GM12878 (cell line): ENCODE results near the gene S100A7. TPM values are rescaled to one million over a fixed set of nuclear protein-coding genes. Genes with fewer than 3 reads are reported as not detected.

ENCODE experiments used
- ATAC-seq: fragments of 200-7000 bp; cut with Tn5 transposase; 3 replicates; pipeline ENCODE4 v1.9.1; 2020; ENCODE audit warnings: mild to moderate bottlenecking, moderate library complexity
- BruUV-seq: library from RNA; stranded (reverse); fragments of 400-500 nt; replicated peaks from 2 replicates; lab custom pipeline; 2021; lab: Mats Ljungman, UMichigan
- CTCF ChIA-PET: fragments of 300-600 bp; sonication (Branson Sonifier 250); formaldehyde crosslinking; extraction: SDS; loops from one replicate; lab custom pipeline; 2021; ENCODE audit warnings: inconsistent platforms; lab: Yijun Ruan, JAX
- POLR2A ChIA-PET: fragments of 350-600 bp; formaldehyde crosslinking; extraction: SDS; loops from one replicate; lab custom pipeline; 2021; ENCODE audit warnings: inconsistent platforms; lab: Charles Lee
- RAD21 ChIA-PET: fragments of 300-600 bp; sonication (Branson Sonifier 250); formaldehyde crosslinking; loops from one replicate; lab custom pipeline; 2023; ENCODE audit warnings: antibody characterized with exemption; ENCODE audit not compliant: unreplicated experiment; lab: Charles Lee
- SMC1A ChIA-PET: fragments of 300-600 bp; sonication (Branson Sonifier 250); formaldehyde crosslinking; loops from one replicate; lab custom pipeline; 2023; ENCODE audit not compliant: unreplicated experiment, uncharacterized antibody; lab: Charles Lee
- DNase-seq: peaks from one replicate; pipeline ENCODE4 v3.0.0-alpha.2; 2011; ENCODE audit warnings: low read depth, low spot score
- FAIRE-seq: peaks from 3 replicates; lab custom pipeline; 2011; peaks lifted over from hg19 to GRCh38; lab: Jason Lieb, UNC
- H2AFZ ChIP-seq: 2 replicates; pipeline ENCODE4 v1.6.0; 2011; ENCODE audit warnings: low read depth, low read length, control low read depth; ENCODE audit not compliant: control insufficient read depth
- H3K27ac ChIP-seq: 2 replicates; pipeline ENCODE4 v1.5.1; 2011; ENCODE audit warnings: control low read depth; ENCODE audit not compliant: control insufficient read depth, insufficient read depth
- H3K27me3 ChIP-seq, 2 experiments: replicated peaks in 1 of 2; 2 replicates each; pipeline versions ENCODE4 v1.6.0 to v1.6.1; 2011; ENCODE audit warnings: low read length in 1 of 2; ENCODE audit not compliant: control insufficient read depth in 2 of 2, insufficient read depth in 2 of 2
- H3K36me3 ChIP-seq, 2 experiments: 2 replicates each; pipeline ENCODE4 v1.5.1; 2011; ENCODE audit warnings: low read length in 1 of 2; ENCODE audit not compliant: control insufficient read depth in 2 of 2, insufficient read depth in 2 of 2
- H3K4me1 ChIP-seq: 2 replicates; pipeline ENCODE4 v1.6.1; 2011; ENCODE audit warnings: mild to moderate bottlenecking, low read length, moderate library complexity, mixed read lengths; ENCODE audit not compliant: control insufficient read depth, insufficient read depth
- H3K4me2 ChIP-seq: 2 replicates; pipeline ENCODE4 v1.6.0; 2011; ENCODE audit warnings: control low read depth; ENCODE audit not compliant: control insufficient read depth, insufficient read depth
- H3K4me3 ChIP-seq: fragments of 200-600 bp; sonication (generic); 2 replicates; pipeline ENCODE4 v1.5.1; 2016
- H3K79me2 ChIP-seq: 2 replicates; pipeline ENCODE4 v1.6.0; 2011; ENCODE audit warnings: low read length; ENCODE audit not compliant: control insufficient read depth, insufficient read depth
- H3K9ac ChIP-seq: 2 replicates; pipeline ENCODE4 v1.8.0; 2011; ENCODE audit warnings: low read length, control low read depth, mixed read lengths; ENCODE audit not compliant: control insufficient read depth, insufficient read depth
- H3K9me3 ChIP-seq: replicated peaks from 3 replicates; pipeline ENCODE4 v1.5.1; 2011; ENCODE audit warnings: mild to moderate bottlenecking, low read length; ENCODE audit not compliant: control insufficient read depth, insufficient read depth
- H4K20me1 ChIP-seq: 2 replicates; pipeline ENCODE4 v1.6.0; 2011; ENCODE audit not compliant: control insufficient read depth, insufficient read depth
- BCLAF1 ChIP-seq: fragments of 450-650 bp; IDR thresholded peaks from 2 replicates; pipeline ENCODE4 v1.6.1; 2017; ENCODE audit warnings: antibody characterized with exemption, mild to moderate bottlenecking, moderate library complexity
- CEBPB ChIP-seq, 2 experiments: fragments of 150-350 bp in 1 of 2; IDR thresholded peaks; 2 replicates each; pipeline ENCODE4 v1.6.1; 2012 to 2014; ENCODE audit warnings: low read depth in 2 of 2, low read length in 2 of 2, borderline replicate concordance in 1 of 2, inconsistent platforms in 1 of 2
- E2F8 ChIP-seq: fragments of 450-650 bp; IDR thresholded peaks from 2 replicates; pipeline ENCODE4 v1.6.1; 2018; ENCODE audit warnings: mild to moderate bottlenecking, low read depth, moderate library complexity; ENCODE audit not compliant: partially characterized antibody
- EED ChIP-seq: sonication (generic); IDR thresholded peaks from 2 replicates; pipeline ENCODE4 v1.6.1; 2016; ENCODE audit warnings: antibody characterized with exemption, low read depth
- IRF4 ChIP-seq: IDR thresholded peaks from 2 replicates; pipeline ENCODE4 v1.6.1; 2011; ENCODE audit warnings: low read depth, low read length
- KAT2A ChIP-seq: conservative IDR thresholded peaks from 2 replicates; pipeline ENCODE4 v1.6.1; 2011; ENCODE audit warnings: low read depth, low read length; ENCODE audit not compliant: control insufficient read depth
- MTA3 ChIP-seq: IDR thresholded peaks from 2 replicates; pipeline ENCODE4 v1.6.1; 2012; ENCODE audit warnings: low read length, inconsistent platforms, borderline replicate concordance
- NFXL1 ChIP-seq: fragments of 450-650 bp; IDR thresholded peaks from 2 replicates; pipeline ENCODE4 v1.6.1; 2017; ENCODE audit warnings: antibody characterized with exemption, mild to moderate bottlenecking, borderline replicate concordance
- PAX5 ChIP-seq: IDR thresholded peaks from 2 replicates; pipeline ENCODE4 v1.6.1; 2011; ENCODE audit warnings: low read depth, low read length, borderline replicate concordance
- PAX8 ChIP-seq: fragments of 450-650 bp; IDR thresholded peaks from 2 replicates; pipeline ENCODE4 v1.6.1; 2017; ENCODE audit warnings: mild to moderate bottlenecking, moderate library complexity
- POU2F2 ChIP-seq: IDR thresholded peaks from 3 replicates; pipeline ENCODE4 v1.6.1; 2011; ENCODE audit warnings: low read depth, mild to moderate bottlenecking, low read length, borderline replicate concordance
- RB1 ChIP-seq: fragments of 450-650 bp; formaldehyde crosslinking; IDR thresholded peaks from 2 replicates; pipeline ENCODE4 v1.6.1; 2017; ENCODE audit warnings: mild to moderate bottlenecking, borderline replicate concordance
- SP1 ChIP-seq: IDR thresholded peaks from one replicate; pipeline ENCODE4 v1.6.1; 2011; ENCODE audit warnings: low read depth, low read length
- TCF12 ChIP-seq: IDR thresholded peaks from 2 replicates; pipeline ENCODE4 v1.6.1; 2011; ENCODE audit warnings: low read depth, mild to moderate bottlenecking, low read length
- WGBS: methylation state at CpG from one replicate; pipeline ENCODE4 v1.1.6; 2016; ENCODE audit warnings: low lambda C conversion rate; ENCODE audit not compliant: insufficient replicate concordance, insufficient coverage; ENCODE audit errors: missing lambda C conversion rate; 5-methylcytosine and 5-hydroxymethylcytosine counted together
- in situ Hi-C: fragments of 300-500 bp; cut with MboI; formaldehyde crosslinking; loops from 9 replicates; pipeline ENCODE4 v1.14.3; 2018; ENCODE audit warnings: mixed read lengths
- intact Hi-C: fragments of 100-400 bp; cut with micrococcal nuclease; formaldehyde crosslinking; loops from one replicate; pipeline ENCODE4 v1.14.2; 2022; ENCODE audit not compliant: unreplicated experiment
- polyA plus RNA-seq, 11 experiments: library from polyadenylated mRNA; depleted of rRNA in 4 of 11; unstranded in 6 of 11; stranded (reverse) in 5 of 11; fragments of >200 nt; fragmentation: Nextera tagmentation in 4 of 11; fragmentation: Illumina TruSeq in 1 of 11; extraction: Ambion mirVana in 4 of 11; extraction: Trizol in 1 of 11; gene quantifications; 1 replicate in 1 of 11; 2 replicates in 10 of 11; pipeline versions ENCODE4 v1.2.1 to v1.2.3, GENCODE V29; 2011 to 2016; ENCODE audit warnings: inconsistent platforms in 2 of 11, missing spikeins in 2 of 11, low read depth in 1 of 11
- total RNA-seq, 4 experiments: library from RNA; depleted of rRNA in 3 of 4; stranded (reverse); fragments of >200 nt in 3 of 4; fragmentation: Illumina TruSeq in 1 of 4; extraction: Trizol in 1 of 4; gene quantifications; 2 replicates each; pipeline versions ENCODE4 v1.2.1 to v1.2.3, GENCODE V29; 2013 to 2021
- TF ChIP-seq, protein P1 (sequence below): fragments of 450-650 bp; IDR thresholded peaks from 2 replicates; pipeline ENCODE4 v1.6.1; 2017; ENCODE audit warnings: mild to moderate bottlenecking

Gene S100A7
- total and polyA plus RNA-seq, 10 of the 15 experiments (the other 5 are each of a cell fraction or from before 2014, with no cell fraction given) = not detected

- Histone ChIP-seq H3K27me3 (no peaks in the 10 kb centered on the region; a peak in 2 of 4 replicates), H3K4me1 (no peaks in the 10 kb centered on the region), H4K20me1 (no peaks in the 10 kb centered on the region), H3K27ac (no peak overlapping the region), H3K9ac (no peak overlapping the region), H3K4me3 (no peak overlapping the region), H3K9me3 (no peaks in the 10 kb centered on the region), H3K4me2 (no peak overlapping the region), H3K36me3 (no peaks in the 10 kb centered on the region), H3K79me2 (no peaks in the 10 kb centered on the region), H2AFZ (no peak overlapping the region)
- ChIA-PET POLR2A (no interaction called here), RAD21 (no interaction called here), SMC1A (no interaction called here), CTCF (no interaction called here)
- in situ Hi-C loops (no loop called here), intact Hi-C loops (no loop called here)
- FAIRE-seq (no peak), DNase-seq (no peak), ATAC-seq (no peak)
- no TSS peak for BruUV-seq
- WGBS = 25% methylated on average over 9 of the region's 9 CpGs
- TF ChIP-seq TCF12 = no peak
- no peak for TF ChIP-seq SP1
- no peak for TF ChIP-seq POU2F2
- no peak for TF ChIP-seq E2F8
- TF ChIP-seq BCLAF1 = no peak
- TF ChIP-seq CEBPB (IDR thresholded peaks at IDR 0.05; ENCODE audit: borderline replicate concordance in 1 of 2, low read depth in 2 of 2, low read length in 2 of 2) = no peak
- TF ChIP-seq EED = no peak
- no peak for TF ChIP-seq MTA3
- no peak for TF ChIP-seq RB1
- TF ChIP-seq, protein P1, sequence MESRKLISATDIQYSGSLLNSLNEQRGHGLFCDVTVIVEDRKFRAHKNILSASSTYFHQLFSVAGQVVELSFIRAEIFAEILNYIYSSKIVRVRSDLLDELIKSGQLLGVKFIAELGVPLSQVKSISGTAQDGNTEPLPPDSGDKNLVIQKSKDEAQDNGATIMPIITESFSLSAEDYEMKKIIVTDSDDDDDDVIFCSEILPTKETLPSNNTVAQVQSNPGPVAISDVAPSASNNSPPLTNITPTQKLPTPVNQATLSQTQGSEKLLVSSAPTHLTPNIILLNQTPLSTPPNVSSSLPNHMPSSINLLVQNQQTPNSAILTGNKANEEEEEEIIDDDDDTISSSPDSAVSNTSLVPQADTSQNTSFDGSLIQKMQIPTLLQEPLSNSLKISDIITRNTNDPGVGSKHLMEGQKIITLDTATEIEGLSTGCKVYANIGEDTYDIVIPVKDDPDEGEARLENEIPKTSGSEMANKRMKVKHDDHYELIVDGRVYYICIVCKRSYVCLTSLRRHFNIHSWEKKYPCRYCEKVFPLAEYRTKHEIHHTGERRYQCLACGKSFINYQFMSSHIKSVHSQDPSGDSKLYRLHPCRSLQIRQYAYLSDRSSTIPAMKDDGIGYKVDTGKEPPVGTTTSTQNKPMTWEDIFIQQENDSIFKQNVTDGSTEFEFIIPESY = no peak
- TF ChIP-seq KAT2A = no peak
- TF ChIP-seq PAX8 = no peak
- no peak for TF ChIP-seq IRF4
- no peak for TF ChIP-seq NFXL1
- no peak for TF ChIP-seq PAX5
Observed at GRCh38 chr1:153432874-153433681, 27.4 kb downstream of the S100A7 start.
